Pericardium fibroblast (primary cell): ENCODE measurements around the gene GRIPAP1. TPM values are rescaled to one million over a fixed set of nuclear protein-coding genes. Genes with fewer than 3 reads are reported as not detected.

Experiments
- total RNA-seq: library from RNA; depleted of rRNA; stranded (reverse); fragments of >200 nt; gene quantifications from 2 replicates; pipeline ENCODE4 v1.2.3, GENCODE V29; 2015

Gene GRIPAP1, protein sequence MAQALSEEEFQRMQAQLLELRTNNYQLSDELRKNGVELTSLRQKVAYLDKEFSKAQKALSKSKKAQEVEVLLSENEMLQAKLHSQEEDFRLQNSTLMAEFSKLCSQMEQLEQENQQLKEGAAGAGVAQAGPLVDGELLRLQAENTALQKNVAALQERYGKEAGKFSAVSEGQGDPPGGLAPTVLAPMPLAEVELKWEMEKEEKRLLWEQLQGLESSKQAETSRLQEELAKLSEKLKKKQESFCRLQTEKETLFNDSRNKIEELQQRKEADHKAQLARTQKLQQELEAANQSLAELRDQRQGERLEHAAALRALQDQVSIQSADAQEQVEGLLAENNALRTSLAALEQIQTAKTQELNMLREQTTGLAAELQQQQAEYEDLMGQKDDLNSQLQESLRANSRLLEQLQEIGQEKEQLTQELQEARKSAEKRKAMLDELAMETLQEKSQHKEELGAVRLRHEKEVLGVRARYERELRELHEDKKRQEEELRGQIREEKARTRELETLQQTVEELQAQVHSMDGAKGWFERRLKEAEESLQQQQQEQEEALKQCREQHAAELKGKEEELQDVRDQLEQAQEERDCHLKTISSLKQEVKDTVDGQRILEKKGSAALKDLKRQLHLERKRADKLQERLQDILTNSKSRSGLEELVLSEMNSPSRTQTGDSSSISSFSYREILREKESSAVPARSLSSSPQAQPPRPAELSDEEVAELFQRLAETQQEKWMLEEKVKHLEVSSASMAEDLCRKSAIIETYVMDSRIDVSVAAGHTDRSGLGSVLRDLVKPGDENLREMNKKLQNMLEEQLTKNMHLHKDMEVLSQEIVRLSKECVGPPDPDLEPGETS
- 8.5 and 20.9 TPM in 2 replicates for total RNA-seq

DNA sequence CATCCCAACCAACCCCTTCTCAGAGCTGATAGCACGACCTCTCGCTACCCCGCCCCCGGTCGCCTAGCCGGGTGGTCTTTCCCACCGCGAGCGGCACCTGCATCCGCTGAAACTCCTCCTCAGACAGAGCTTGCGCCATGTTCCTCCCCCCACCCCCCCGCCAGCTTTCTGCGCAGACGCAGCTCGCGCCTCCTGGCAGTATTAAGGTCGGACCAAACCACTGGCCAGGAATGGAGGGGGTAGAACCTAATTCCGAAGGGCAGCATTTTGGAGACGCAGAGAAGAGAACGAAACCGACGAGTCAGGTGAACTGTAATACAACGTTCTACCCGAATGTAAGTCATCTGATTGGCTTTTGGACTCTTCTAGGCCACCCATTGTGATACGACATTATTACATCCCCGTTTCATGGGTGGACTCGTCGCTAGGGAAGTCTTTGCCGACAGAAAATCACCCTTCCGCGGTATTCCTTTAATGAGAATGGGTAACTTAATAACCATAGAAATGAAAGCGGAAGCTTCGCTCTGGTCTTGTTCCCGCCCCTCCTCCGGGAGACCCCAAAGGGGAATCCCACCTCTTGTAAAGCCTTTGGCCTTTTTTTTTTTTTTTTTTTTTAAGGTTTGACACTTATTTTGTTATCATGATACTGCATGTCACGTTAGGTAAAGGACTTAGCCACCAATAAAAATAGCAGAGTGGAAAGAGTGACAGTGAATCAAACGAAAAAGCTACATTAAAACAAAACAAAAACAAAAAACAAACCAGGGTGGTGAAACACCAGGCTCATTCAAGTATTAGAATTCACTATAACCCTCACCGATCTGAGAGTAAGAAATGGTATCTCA is at the start of gene GRIPAP1:
TSS of gene GRIPAP1 (minus strand) at position 174 of the 845 bp plus-strand sequence. CDS start at position 139, 35 bp downstream.

DNA sequence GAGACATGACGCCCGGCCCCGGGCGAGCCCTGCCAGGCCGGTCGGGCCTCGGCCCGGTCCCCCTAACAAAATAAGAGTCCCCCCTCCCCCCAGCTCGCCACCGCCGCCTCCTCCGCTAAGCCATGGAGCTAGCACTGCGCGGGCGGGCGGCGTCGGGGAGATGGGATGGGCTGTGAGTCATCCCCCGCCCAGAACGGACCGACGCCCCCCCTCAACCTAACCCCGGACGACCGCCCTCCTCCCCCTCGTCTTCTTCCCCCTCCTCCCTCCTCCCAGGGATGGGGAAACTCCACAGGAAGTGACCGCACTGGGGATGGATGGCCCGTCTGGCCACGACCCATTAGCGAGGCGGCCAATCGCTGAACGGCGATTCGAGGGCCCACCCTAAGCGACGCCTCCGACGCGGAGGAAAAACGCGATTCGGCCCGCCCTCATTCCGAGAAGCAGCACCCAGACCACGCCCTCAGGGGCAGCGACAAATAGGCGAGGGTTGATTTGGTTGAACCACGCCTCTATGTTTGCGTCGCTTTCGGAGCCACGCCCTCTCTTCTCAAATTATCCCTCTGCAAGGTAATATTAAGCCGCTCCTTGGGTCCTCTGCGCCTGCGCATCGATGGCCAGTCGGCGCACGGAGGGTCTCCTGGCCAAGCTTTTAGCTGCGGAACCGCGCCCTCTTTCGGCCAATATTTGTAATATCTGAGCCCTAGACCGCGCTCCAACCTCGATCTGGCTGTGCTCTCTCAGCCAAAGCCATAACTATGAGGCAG is 41.3 kb upstream of the GRIPAP1 start, which contains the start of gene TFE3:
TSS of gene TFE3 (minus strand) at position 138 of the 767 bp plus-strand sequence. CDS start at position 7, 131 bp downstream.

DNA sequence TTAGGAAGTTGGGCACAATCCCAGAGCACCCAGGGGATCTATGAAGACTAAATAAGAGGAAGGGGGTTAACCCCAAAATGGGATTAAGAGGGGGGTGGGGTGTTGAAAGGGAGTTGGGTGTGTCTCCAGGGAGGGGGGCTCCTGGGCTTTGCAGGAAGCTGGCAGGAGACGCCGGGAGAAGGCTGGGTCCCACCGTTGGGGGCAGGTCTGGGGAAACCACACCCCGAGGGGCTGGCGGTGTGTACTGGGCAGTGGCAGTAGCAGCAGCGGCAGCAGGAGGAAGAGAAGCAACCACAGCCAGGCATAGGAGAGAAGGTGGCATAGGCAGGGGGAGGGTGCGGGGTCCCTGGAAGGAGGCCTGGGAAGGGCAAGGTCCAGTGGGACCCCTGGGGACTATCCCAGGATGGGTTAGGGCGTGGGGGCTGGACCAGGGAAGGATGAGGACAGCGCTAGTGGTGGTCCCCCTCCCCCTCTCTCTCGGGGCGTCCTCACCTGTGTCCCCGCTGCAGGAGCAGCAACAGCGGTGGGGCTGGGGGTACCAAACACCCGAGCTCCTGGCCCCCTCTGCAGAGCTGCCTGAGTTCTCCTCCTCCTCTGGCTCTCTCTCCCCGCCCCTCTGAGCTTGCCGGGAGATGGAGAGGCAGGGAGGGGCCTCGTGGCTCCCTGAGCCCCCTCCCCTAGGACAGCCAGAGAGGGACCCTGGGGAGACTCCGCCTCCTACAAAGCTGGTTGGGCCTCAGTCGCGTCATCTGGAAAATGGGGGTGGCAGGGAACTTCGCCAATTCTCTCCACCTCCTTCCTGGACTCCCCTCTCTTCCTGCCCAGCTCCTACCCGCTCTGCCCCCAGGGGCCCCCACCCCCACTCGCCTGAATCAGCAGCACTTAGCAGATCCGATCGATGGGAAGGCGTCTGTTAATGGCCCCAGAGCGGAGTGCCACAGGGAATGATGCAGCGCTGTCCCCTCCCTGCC is 30.5 kb downstream of the GRIPAP1 start, which contains the start of gene KCND1:
TSS of gene KCND1 (minus strand) at position 596 of the 971 bp plus-strand sequence. CDS start 1,573 bp downstream, outside the sequence.

DNA sequence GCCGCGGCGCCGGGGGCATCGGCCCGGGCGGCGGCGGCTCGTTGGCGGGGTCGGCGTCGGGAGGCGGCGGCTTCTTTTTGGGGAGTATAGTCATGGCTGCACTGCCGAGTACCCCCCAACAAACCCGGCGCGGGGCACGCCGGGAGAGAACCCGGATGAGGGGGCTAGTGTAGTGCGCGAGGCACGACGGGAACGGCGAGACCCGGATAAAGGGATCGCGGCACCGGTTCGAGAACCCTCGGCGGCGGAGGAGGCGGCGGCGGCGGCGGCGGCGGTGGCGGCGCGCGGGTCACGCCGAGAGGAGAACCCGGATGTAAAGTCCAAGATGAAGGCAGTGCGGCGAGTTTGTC is 44.6 kb downstream of the GRIPAP1 start, which contains the start of gene OTUD5:
TSS of gene OTUD5 (minus strand) at position 131 of the 350 bp plus-strand sequence. CDS start at position 94, 37 bp downstream.

Other genes with a start within 250 kb of the GRIPAP1 start
- not detected in 2 replicates for gene GLOD5, start 240.5 kb downstream of the GRIPAP1 start, total RNA-seq
- gene GATA1, start 215.7 kb downstream of the GRIPAP1 start, total RNA-seq: not detected in 2 replicates
- gene HDAC6, start 200.2 kb downstream of the GRIPAP1 start, total RNA-seq: 38.2 and 44.4 TPM in 2 replicates
- gene ERAS, start 175.8 kb downstream of the GRIPAP1 start, total RNA-seq: not detected in 2 replicates
- 0.70 and 3.7 TPM in 2 replicates for gene PCSK1N, start 166.7 kb downstream of the GRIPAP1 start, total RNA-seq
- gene TIMM17B, start 104.5 kb downstream of the GRIPAP1 start, total RNA-seq: 20.0 and 35.8 TPM in 2 replicates
- gene PQBP1, start 104.3 kb downstream of the GRIPAP1 start, total RNA-seq: 46.7 and 60.4 TPM in 2 replicates
- 19.9 and 24.0 TPM in 2 replicates for gene SLC35A2, start 90.6 kb downstream of the GRIPAP1 start, total RNA-seq
- 0.77 and 3.2 TPM in 2 replicates for gene PIM2, start 83.2 kb downstream of the GRIPAP1 start, total RNA-seq
- 34.2 and 36.8 TPM in 2 replicates for gene OTUD5, start 44.7 kb downstream of the GRIPAP1 start, total RNA-seq
- gene KCND1, start 30.4 kb downstream of the GRIPAP1 start, total RNA-seq: 2.0 and 3.5 TPM in 2 replicates
- gene TFE3, start 41.1 kb upstream of the GRIPAP1 start, total RNA-seq: 39.6 and 59.0 TPM in 2 replicates
- 1.1 and 1.5 TPM in 2 replicates for gene CCDC120, start 56.7 kb upstream of the GRIPAP1 start, total RNA-seq
- 38.2 and 38.6 TPM in 2 replicates for gene PRAF2, start 71.7 kb upstream of the GRIPAP1 start, total RNA-seq
- 54.2 and 77.4 TPM in 2 replicates for gene WDR45, start 77.6 kb upstream of the GRIPAP1 start, total RNA-seq
- 19.0 and 19.7 TPM in 2 replicates for gene GPKOW, start 121.5 kb upstream of the GRIPAP1 start, total RNA-seq
- 0.93 and 1.0 TPM in 2 replicates for gene MAGIX, start 160.5 kb upstream of the GRIPAP1 start, total RNA-seq
- 42.6 and 63.9 TPM in 2 replicates for gene PLP2, start 169.6 kb upstream of the GRIPAP1 start, total RNA-seq
- 7.1 and 15.0 TPM in 2 replicates for gene PRICKLE3, start 184.1 kb upstream of the GRIPAP1 start, total RNA-seq
- gene SYP, start 197.9 kb upstream of the GRIPAP1 start, total RNA-seq: 0.23 and 1.4 TPM in 2 replicates
- gene CACNA1F, start 231.1 kb upstream of the GRIPAP1 start, total RNA-seq: not detected in 2 replicates
- 13.0 and 13.7 TPM in 2 replicates for gene CCDC22, start 233.2 kb upstream of the GRIPAP1 start, total RNA-seq